Bronchial epithelial cell (primary cell): ENCODE results near the gene CFL2. TPM values are rescaled to one million over a fixed set of nuclear protein-coding genes. Genes with fewer than 3 reads are reported as not detected.

Experiments
- DNase-seq: peaks from one replicate; pipeline ENCODE4 v3.0.0-alpha.2; 2010; ENCODE audit warnings: low read depth
- FAIRE-seq: peaks from 2 replicates; lab custom pipeline; 2011; peaks lifted over from hg19 to GRCh38; lab: Jason Lieb, UNC
- H3K27me3 ChIP-seq: 2 replicates; pipeline ENCODE4 v1.5.1; 2011; ENCODE audit warnings: low read length; ENCODE audit not compliant: control insufficient read depth, insufficient read depth
- H3K36me3 ChIP-seq: 2 replicates; pipeline ENCODE4 v1.5.1; 2011; ENCODE audit warnings: low read length; ENCODE audit not compliant: control insufficient read depth, insufficient read depth
- H3K4me3 ChIP-seq: 2 replicates; pipeline ENCODE4 v1.5.1; 2011; ENCODE audit warnings: mild to moderate bottlenecking, low read depth, low read length, control low read depth
- total RNA-seq: library from RNA; depleted of rRNA; stranded (reverse); fragments of >200 nt; gene quantifications from 2 replicates; pipeline ENCODE4 v1.2.1, GENCODE V29; 2014
- TF ChIP-seq, protein P1 (sequence below): IDR thresholded peaks from 2 replicates; pipeline ENCODE4 v1.5.1; 2011; ENCODE audit warnings: mild to moderate bottlenecking, moderate library complexity, low read length, control low read depth, inconsistent platforms; ENCODE audit not compliant: insufficient read depth, severe bottlenecking

The CFL2 gene
- 8.2 and 17.9 TPM in 2 replicates for total RNA-seq

DNA sequence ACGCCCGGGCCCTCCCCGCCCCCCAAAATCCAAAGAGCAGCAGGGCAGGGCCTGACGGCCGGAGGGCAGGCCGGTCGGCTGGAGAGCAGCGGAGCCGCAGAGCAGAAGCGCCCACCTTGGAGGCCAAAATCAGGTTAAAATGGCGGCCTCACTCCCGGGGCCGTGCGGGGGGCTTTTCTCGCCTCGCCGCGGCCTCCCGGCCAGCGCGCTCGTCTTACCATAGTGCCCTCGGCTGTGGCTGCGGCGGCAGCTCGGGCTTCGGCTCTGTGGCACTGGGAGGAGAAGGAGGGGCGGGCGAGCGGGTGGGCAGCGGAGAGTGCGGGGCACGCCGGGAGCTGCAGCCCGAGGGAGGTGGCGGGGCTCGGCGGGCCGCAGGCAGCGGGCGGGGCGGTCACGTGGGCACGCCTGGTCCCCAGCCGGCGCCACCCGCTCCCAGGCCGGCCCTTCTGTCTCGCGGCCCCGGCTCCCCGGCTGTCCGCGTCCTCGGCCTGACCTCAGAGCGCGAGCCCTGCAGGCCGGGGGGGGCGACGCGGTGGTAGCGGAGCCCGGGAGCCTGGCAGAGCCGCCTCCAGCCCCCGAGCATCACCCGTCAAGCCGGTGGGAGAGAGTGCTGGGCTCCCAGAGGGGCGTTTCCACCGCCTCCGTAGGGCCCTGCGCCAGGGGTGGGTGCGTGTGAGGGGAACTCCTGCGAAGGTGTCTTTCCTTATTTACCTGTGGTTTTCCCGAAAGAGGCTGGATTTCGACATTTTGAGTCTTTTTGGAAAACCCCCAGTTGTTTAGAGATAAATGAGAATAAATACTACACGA, at the start of gene CFL2:
CFL2 (minus strand) TSS at position 274 of the 807 bp plus-strand sequence; CDS start at position 221, 53 bp downstream.
- TF ChIP-seq, protein P1, sequence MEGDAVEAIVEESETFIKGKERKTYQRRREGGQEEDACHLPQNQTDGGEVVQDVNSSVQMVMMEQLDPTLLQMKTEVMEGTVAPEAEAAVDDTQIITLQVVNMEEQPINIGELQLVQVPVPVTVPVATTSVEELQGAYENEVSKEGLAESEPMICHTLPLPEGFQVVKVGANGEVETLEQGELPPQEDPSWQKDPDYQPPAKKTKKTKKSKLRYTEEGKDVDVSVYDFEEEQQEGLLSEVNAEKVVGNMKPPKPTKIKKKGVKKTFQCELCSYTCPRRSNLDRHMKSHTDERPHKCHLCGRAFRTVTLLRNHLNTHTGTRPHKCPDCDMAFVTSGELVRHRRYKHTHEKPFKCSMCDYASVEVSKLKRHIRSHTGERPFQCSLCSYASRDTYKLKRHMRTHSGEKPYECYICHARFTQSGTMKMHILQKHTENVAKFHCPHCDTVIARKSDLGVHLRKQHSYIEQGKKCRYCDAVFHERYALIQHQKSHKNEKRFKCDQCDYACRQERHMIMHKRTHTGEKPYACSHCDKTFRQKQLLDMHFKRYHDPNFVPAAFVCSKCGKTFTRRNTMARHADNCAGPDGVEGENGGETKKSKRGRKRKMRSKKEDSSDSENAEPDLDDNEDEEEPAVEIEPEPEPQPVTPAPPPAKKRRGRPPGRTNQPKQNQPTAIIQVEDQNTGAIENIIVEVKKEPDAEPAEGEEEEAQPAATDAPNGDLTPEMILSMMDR = no peak
- H3K36me3 ChIP-seq = no peaks in the 10 kb centered on the region
- DNase-seq = peak; percentile 48
- FAIRE-seq = no peak
- H3K4me3 ChIP-seq = peak within 1 kb of the TSS; percentile 83
- no peaks in the 10 kb centered on the region for H3K27me3 ChIP-seq

DNA sequence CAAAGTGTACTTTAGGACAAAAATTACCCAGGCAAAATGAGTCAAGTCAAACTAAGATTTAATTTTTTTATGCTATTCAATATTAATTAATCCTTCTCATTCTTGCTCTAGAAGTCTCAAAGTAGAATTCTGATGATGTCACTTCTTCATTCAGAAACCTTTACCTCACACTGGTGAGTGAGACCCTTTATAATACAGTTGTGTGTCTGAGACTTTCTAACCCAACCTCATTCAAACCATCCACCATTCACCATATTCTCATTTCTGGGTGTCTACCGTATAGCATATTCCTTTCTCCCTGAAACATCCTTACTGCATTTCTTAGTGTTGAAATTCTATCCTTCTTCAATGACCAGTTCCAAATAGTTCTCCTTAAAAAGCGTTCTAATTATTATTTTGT, 40.8 kb upstream of the CFL2 start:
- no peak overlapping the region for H3K4me3 ChIP-seq
- TF ChIP-seq, protein P1 = no peak
- FAIRE-seq (no peak), DNase-seq (no peak)
- no peaks in the 10 kb centered on the region for H3K27me3 ChIP-seq
- peaks cover 2% of the 10 kb centered on the region for H3K36me3 ChIP-seq

GRCh38 chr14:34754687-34755086, 40.3 kb upstream of the CFL2 start:
- TF ChIP-seq, protein P1 = no peak
- Histone ChIP-seq H3K36me3 (peaks cover 2% of the 10 kb centered on the region), H3K27me3 (no peaks in the 10 kb centered on the region), H3K4me3 (no peak overlapping the region)
- DNase-seq (no peak), FAIRE-seq (no peak)

- DNase-seq = peak; percentile 42
- Histone ChIP-seq H3K36me3 (no peaks in the 10 kb centered on the region), H3K4me3 (no peak overlapping the region), H3K27me3 (no peaks in the 10 kb centered on the region)
- no peak for FAIRE-seq
- TF ChIP-seq, protein P1 = no peak
Measured at GRCh38 chr14:34750670-34751069, 36.3 kb upstream of the CFL2 start.

DNA sequence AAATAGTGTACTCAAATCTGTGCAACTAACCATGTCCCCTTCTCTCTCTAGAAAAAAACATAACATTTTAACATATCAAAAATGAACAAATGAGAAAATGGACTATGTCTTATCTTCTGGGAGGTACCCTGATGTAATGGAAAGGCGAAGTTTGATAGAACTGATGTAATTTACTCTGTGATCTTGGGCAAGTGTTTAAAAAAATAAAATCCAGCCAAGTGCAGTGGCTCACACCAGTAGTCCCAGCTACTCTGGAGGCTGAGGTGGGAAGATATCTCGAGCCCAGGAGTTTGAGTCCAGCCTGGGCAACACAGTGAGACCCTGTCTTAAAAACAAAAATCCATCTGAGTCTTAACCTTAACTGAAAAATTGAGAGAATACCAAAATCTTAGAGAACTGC, 35.8 kb upstream of the CFL2 start:
- Histone ChIP-seq H3K36me3 (no peaks in the 10 kb centered on the region), H3K27me3 (no peaks in the 10 kb centered on the region), H3K4me3 (no peak overlapping the region)
- FAIRE-seq (no peak), DNase-seq (no peak)
- TF ChIP-seq, protein P1 = no peak
